H7 (cell line): ENCODE results near the gene IBA57. TPM values are rescaled to one million over a fixed set of nuclear protein-coding genes. Genes with fewer than 3 reads are reported as not detected.
"Not testable (repeated sequence)": the region's sequence is repeated elsewhere in the genome, so short reads cannot be mapped to it uniquely, and the experiment has no call there.

Experiments
- DNase-seq: peaks from one replicate; pipeline ENCODE4 v3.0.0; 2012
- H3K27me3 ChIP-seq: 2 replicates; pipeline ENCODE4 v1.6.0; 2011; ENCODE audit warnings: mild to moderate bottlenecking, low read length; ENCODE audit not compliant: control insufficient read depth, insufficient read depth
- H3K36me3 ChIP-seq: replicated peaks from 2 replicates; pipeline ENCODE4 v1.5.1; 2011; ENCODE audit warnings: low read length; ENCODE audit not compliant: control insufficient read depth, insufficient read depth
- H3K4me3 ChIP-seq: 2 replicates; pipeline ENCODE4 v1.5.1; 2011; ENCODE audit warnings: low read depth, mild to moderate bottlenecking, control low read depth, low read length, moderate library complexity; ENCODE audit not compliant: insufficient read depth
- total RNA-seq: library from RNA; depleted of rRNA; stranded (reverse); fragments of >200 nt; shearing (Covaris generic); gene quantifications from 2 replicates; pipeline ENCODE4 v1.2.3, GENCODE V29; 2014

IBA57 gene
- total RNA-seq, 1 experiment from 2014 or later = 23.3 TPM

DNA sequence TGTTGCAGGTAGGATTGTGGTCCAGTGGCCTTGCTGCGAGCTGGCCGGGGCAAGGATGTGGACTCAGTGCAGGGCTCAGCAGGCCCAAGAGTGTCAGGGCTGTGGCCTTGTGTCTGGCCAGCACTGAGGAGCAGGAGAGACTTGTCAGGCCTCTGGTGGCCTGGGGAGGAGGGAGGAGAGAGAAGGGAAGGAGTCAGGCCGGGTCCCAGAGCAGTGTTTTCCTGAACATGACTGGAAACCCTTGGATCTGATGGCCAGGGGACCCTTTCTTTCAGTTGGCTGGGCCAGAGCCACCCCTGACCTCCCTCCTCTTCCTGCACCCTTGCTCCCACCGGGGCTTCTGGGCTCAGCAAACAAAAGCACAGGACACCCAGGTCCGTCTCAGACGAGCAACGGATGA, 5.1 kb downstream of the IBA57 start:
- no peak overlapping the region for H3K4me3 ChIP-seq
- no peak for DNase-seq
- H3K27me3 ChIP-seq = no peaks in the 10 kb centered on the region; the same call in 1 of the 2 replicates
- H3K36me3 ChIP-seq = no peaks in the 10 kb centered on the region

DNA sequence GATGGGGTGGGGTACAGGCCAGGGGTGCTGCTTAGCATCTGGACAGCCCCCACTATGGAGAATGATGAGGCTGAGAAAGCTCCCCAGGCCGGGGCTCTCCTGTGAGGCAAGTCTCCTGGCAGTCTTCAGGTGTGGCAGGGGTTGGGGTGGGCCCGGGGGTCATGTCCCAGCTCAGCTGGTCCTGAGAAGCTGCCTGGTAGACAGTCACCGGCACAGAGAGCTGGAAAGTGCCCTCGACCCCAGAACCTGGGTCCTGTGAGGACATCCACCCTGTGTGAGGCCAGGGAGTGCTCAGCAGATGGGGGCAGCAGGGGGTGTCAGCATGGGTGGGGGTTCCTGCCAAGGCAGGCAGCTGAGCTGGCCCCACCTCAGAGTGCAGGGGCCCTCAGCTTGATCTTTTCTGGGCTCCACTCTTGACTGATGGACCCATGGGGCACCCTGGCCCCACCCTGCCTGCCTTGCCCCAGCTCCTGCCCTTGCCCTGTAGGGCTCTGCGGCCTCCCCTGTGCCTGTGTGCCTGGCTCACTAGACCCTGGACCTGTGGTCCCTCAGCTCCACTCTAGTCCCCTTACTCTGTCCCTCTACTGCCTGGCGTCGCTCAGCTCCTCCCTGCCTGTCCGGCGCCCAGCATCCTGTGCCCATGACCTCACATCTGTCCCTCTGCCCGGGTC, 5.8 kb downstream of the IBA57 start:
- no peak for DNase-seq
- H3K36me3 ChIP-seq = no peaks in the 10 kb centered on the region
- H3K27me3 ChIP-seq = no peaks in the 10 kb centered on the region; the same call in 1 of the 2 replicates
- no peak overlapping the region for H3K4me3 ChIP-seq

DNA sequence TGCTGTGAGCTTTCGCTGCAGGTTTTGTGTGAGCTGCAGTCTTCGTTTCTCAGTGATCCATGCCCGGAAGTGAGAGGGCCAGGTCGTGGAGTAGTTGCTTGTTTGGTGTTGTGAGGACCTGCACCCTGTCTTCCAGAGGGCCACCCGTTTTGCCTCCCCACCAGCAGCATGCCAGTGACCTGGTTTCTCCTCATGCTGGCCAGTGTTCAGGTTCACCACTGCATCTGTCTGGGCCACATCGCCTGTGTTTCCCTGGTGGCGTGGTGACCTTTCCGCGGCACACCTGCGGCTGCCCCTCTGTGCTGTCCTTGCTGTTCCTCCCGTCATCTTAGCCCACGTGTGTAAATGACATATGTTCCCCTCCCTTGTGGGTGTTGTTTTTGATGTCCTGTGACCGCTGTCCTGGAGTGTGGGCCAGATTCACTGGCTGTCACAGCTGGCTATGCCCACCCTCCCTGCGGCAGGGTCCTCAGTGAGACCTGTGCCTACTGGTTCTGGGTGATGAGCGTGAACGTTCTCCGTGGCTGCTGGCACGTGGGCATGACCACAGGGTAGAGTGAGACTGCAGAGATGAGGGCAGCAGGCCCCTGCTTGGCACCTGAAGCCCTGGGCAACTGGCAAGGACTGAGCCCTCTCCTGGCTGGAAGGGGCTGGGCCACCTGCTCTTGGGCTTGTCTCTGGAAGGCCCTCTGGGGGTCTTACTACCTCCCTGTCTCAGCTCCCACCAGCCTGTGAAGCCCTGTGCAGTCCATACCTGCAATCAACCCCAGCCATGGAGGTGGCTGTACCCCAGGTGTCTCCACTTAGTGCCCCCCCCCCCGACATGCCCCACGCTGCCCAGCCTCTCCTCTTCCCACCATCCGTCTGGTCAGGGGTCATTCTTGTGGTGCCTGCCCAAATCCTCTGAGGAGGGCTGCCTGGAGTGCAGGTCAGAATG, 7.3 kb downstream of the IBA57 start:
- DNase-seq = peak; percentile 55
- Histone ChIP-seq H3K27me3 (no peaks in the 10 kb centered on the region; the same call in 1 of the 2 replicates), H3K4me3 (no peak overlapping the region)

DNA sequence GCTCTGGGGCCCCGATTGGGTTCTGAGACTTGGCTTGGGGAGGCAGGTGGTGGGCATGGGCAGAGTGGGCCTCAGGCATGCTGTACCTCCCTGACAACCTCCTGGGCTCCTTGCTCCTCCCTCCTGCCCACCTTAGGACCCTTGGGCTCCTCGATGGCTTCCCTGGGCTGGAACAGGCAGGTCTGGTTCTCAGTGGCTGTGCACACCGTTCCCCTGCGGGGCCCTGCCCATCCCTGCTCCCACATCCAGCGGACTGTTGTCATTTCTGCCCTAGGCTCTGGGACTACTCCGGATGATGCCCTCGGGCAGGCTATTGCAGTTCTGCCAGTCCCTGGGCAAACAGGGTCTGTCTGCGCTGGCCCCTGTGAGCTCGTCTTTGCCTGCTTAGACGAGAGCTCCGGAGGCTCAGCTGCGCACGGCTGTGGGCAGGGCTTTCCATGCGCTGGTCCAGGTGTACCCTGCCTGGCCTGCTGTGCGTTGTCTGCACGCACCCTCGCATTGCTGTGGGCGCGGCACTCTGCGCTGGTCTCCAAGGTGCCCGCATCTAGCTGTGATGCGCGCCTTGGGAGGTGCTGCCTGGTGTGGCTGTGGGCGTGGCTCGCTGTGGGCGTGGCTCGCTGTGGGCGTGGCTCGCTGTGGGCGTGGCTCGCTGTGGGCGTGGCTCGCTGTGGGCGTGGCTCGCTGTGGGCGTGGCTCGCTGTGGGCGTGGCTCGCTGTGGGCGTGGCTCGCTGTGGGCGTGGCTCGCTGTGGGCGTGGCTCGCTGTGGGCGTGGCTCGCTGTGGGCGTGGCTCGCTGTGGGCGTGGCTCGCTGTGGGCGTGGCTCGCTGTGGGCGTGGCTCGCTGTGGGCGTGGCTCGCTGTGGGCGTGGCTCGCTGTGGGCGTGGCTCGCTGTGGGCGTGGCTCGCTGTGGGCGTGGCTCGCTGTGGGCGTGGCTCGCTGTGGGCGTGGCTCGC, 8.2 kb downstream of the IBA57 start:
- peak overlapping the region; percentile 12; the same call in 1 of the 2 replicates for H3K4me3 ChIP-seq
- not testable (repeated sequence) for H3K36me3 ChIP-seq, H3K27me3 ChIP-seq
- peak; percentile 94 for DNase-seq

More for the DNA sequence above, 7.3 kb downstream of the IBA57 start:
- H3K36me3 ChIP-seq = no peaks in the 10 kb centered on the region

DNA sequence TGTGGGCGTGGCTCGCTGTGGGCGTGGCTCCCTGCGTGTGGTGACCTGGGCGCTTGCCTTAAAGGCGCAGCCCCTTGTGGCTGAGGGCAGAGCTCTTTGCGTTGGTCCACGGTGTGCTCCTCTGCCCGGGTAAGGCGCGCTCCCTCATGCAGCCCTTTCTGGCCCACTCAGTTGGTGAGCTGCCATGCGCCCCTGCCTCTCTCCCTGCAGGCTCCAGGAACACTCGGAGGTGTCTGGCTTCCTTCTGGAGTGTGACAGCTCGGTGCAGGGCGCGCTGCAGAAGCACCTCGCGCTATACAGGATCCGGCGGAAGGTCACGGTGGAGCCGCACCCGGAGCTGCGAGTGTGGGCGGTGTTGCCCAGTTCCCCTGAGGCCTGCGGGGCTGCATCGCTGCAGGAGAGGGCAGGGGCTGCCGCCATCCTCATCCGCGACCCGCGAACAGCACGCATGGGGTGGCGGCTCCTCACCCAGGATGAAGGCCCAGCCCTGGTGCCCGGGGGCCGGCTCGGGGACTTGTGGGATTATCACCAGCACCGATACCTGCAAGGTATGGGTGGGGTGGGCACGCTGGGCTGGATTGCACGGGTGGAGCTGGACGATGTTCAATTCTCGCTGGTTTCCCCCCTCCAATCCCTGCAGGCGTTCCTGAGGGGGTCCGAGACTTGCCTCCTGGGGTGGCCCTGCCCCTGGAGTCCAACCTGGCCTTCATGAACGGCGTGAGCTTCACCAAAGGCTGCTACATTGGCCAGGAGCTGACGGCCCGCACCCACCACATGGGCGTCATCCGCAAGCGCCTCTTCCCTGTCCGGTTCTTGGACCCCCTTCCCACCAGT, 9.1 kb downstream of the IBA57 start:
- Histone ChIP-seq H3K36me3 (no peaks in the 10 kb centered on the region), H3K27me3 (no peaks in the 10 kb centered on the region; the same call in 1 of the 2 replicates), H3K4me3 (peak overlapping the region; percentile 40)
- DNase-seq = peak; percentile 97

DNA sequence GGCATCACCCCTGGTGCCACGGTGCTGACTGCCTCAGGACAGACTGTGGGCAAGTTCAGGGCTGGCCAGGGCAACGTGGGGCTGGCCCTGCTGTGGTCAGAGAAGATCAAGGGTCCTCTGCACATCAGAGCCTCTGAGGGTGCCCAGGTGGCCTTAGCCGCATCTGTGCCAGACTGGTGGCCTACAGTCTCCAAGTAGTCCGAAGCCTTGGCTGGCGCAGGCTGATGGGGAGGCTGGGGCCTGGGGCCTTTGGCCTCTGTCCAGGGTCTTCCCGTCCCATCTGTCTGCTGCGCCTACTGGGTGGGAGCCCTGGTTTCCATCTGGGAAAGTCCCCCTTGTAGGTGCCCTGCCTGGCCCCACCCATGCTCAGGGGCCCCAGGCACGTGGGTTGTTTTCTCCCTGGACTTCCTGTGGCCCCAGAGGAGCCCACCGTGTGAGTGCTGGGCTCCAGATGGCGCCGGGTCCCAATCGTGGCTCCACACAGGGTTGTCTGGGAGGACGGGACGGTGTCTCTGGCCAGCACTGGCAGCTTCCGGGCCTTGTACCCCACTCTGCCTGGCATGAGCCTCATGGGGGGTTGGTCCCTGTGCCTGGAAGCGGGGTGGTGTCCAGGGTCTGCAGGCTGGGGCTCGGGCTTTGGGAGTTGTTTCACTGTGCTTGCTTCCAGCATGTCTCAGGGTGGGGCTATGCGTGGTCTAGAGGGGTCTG, 9.9 kb downstream of the IBA57 start:
- H3K4me3 ChIP-seq = no peak overlapping the region
- H3K27me3 ChIP-seq = no peaks in the 10 kb centered on the region; the same call in 1 of the 2 replicates
- no peaks in the 10 kb centered on the region for H3K36me3 ChIP-seq
- peak; percentile 48 for DNase-seq

DNA sequence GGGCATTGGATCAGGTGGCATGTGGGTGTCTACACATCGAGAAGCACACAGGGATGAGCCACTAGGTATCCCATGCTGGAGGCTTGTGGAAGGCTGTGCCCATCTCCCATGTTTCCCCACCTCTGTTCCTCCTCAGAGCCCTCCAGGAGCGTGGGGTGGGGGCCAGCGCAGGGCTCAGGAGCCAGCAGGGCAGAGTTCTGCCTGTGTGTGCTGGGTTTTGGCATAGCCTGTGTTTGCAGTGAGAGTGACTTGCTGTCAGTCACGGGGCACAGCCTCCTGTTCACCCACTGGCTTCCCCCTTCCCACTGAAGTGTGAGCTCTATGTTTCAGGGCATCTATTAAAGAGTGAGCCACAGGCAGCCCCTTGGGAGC, 10.4 kb downstream of the IBA57 start:
- no peak overlapping the region for H3K4me3 ChIP-seq
- H3K27me3 ChIP-seq = no peaks in the 10 kb centered on the region; the same call in 1 of the 2 replicates
- DNase-seq = no peak
- no peaks in the 10 kb centered on the region for H3K36me3 ChIP-seq

DNA sequence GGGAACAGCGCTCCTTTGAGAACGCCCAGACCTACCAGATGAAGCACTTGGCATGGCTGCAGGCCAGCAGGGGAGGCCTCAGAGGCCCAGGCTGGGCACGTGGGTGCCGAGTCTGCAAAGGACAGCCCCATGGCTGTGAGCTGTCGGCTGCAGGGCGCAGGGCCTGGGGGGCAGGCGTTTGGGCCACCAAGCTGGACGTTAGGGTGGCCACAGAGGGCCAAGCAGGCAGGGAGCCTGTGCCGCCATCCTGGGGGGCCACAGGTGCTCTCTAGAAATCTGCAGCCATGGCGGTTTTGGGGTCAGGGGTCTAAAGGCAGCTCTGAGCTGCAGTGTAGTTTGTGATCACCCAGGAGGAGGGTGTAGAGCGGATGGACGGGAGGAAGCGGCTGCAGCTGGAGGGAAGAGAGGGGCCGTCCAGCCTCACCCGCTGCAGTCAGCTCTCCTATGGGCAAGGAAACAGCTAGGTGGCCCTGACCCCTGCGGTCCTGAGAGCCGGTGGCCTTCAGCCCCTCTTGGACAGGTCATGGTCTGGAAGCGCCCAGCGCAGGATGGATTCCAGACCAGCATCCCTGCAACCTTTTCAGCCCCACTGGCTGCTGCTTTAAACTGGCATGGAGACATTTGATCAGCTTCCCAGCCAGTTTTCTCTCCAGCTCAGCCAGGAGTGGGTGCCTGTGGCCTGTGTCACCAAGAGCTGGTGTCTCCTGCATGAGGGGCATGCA, 11.0 kb downstream of the IBA57 start:
- Histone ChIP-seq H3K36me3 (no peaks in the 10 kb centered on the region), H3K4me3 (no peak overlapping the region)
- DNase-seq = no peak

DNA sequence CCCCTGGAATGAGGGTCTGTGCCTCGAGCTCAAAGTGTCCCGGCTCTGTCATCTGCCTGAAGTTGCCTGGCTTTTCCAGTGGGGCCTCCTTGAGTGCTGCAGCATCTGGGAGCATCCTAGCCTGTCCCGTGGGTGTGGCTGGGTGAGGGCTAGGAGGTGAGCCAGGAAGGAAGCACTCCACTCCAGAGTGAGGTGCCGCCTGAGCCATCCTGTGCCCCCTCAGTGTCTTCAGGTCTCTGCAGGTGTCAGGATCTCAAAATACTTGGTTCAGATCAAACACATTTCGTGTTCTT, 11.5 kb downstream of the IBA57 start:
- no peak for DNase-seq
- Histone ChIP-seq H3K4me3 (no peak overlapping the region), H3K36me3 (no peaks in the 10 kb centered on the region), H3K27me3 (no peaks in the 10 kb centered on the region; the same call in 1 of the 2 replicates)

More for the DNA sequence above, 11.0 kb downstream of the IBA57 start:
- H3K27me3 ChIP-seq = no peaks in the 10 kb centered on the region; the same call in 1 of the 2 replicates

DNA sequence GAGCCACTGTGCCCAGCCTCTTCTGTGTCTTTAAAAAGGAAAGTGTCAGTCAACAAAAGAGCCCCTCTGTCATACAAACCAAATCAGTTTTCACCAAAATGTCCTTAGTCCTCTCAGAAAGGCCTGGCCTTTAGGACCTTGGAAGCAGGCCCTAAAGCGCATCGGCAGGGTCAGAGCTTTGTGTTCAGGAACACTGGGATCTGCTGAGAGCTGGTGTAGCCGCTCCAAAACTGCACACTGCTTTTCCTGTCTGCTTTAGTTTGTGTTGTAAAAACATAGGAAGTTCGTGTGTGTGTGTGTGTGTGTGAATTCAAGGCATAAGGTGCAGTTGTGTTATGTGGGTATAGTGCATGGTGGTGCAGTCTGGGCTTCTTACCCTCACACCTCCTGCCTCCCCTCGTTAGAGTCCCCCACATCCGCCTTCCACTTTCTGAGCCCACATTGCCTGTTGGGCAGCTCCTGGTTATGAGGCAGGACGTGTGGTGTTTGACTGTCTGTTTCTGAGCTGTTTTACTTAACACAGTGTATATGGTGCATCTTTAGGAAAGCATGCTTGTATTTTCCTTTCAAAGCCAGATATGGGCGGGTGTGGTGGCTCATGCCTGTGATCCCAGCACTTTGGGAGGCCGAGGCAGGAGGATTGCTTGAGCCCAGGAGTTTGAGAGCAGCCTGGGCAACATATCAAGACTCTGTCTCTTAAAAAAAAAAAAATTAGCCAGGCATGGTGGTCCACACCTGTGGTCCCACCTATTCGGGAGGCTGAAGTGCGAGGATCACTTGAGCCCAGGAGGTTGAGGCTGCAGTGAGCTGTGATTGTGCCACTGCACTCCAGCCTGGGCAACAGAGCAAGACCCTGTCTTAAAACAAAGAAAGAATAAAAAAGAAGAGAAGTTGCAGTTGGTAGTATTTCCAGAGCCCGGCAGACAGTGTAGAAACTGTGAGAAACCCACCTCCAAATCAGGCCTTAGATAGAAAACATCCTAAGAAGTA, 12.4 kb downstream of the IBA57 start:
- H3K36me3 ChIP-seq = no peaks in the 10 kb centered on the region
- no peak for DNase-seq
- H3K27me3 ChIP-seq = no peaks in the 10 kb centered on the region; the same call in 1 of the 2 replicates
- no peak overlapping the region for H3K4me3 ChIP-seq

DNA sequence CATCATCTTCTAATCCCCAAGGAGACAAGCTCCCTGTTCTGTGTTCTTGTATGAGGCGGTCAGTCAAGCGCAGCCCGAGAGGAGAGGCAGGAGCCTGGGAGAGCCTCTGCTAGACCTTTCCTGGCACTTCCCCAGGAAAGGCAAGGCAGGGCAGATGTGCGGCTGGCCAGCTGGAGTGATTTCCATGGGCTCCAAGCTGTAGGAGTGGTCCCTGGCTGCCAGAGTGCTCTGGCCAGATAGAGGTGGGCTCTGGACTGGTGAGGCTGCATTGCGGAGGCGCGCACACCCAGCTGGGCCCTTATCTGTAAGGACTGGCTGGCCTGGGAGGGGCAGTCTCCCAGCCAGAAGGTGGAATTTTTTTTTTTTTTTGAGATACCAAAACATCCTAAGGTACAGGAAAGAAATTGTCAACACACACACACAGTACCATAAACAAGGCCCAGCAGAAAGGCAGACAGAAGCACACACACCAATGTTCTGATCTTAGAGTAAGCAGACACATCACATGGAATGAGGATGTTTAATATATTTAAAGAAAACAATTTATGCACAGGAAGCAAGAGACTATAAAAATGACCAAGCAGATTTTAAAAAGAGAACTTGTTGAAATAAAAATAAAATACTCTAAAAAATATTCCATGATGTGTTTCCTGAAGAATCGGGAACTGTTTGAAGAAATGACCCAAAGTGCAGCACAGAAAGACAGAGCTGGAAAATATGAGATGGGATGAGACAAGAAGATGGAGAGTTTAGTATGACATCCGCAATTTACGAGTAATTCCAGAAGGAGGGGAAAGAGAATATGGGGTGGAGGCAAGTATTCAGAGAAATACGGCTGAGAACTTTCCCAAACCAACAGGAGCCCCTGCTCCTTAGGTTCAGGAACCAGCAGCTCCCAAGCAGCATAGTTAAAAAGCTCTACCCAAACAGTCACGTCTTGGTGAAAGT, 13.4 kb downstream of the IBA57 start:
- Histone ChIP-seq H3K4me3 (no peak overlapping the region), H3K27me3 (no peaks in the 10 kb centered on the region), H3K36me3 (no peaks in the 10 kb centered on the region)
- peak; percentile 22 for DNase-seq
